IMR-90 (cell line): ENCODE results near the gene SNAPC4.
A peak's percentile ranks its signal among the peaks of the same experiment; 100 is the strongest.

Experiments
- BHLHE40 ChIP-seq: fragments of 150-350 bp; IDR thresholded peaks from 2 replicates; pipeline ENCODE4 v1.6.1; 2016; ENCODE audit warnings: mild to moderate bottlenecking, low read depth, low read length
- CEBPB ChIP-seq: IDR thresholded peaks from 2 replicates; pipeline ENCODE4 v1.6.1; 2012; ENCODE audit warnings: low read depth, low read length, improper control_type of control experiment
- CHD1 ChIP-seq: IDR thresholded peaks from 2 replicates; pipeline ENCODE4 v1.6.1; 2012; ENCODE audit warnings: low read depth, low read length, improper control_type of control experiment
- CTCF ChIP-seq: conservative IDR thresholded peaks from 2 replicates; pipeline ENCODE4 v1.5.1; 2012; ENCODE audit warnings: mild to moderate bottlenecking, low read depth, low read length, improper control_type of control experiment
- MAZ ChIP-seq: IDR thresholded peaks from 2 replicates; pipeline ENCODE4 v1.6.1; 2012; ENCODE audit warnings: low read depth, mild to moderate bottlenecking, low read length, improper control_type of control experiment, moderate library complexity, borderline replicate concordance
- POLR2A ChIP-seq: IDR thresholded peaks from 2 replicates; pipeline ENCODE4 v1.6.1; 2012; ENCODE audit warnings: mild to moderate bottlenecking, low read depth, low read length
- RAD21 ChIP-seq: IDR thresholded peaks from 2 replicates; pipeline ENCODE4 v1.6.1; 2012; ENCODE audit warnings: low read length, improper control_type of control experiment
- RCOR1 ChIP-seq: IDR thresholded peaks from 2 replicates; pipeline ENCODE4 v1.6.1; 2012; ENCODE audit warnings: mild to moderate bottlenecking, low read length, improper control_type of control experiment; ENCODE audit not compliant: insufficient replicate concordance
- RFX5 ChIP-seq: IDR thresholded peaks from 2 replicates; pipeline ENCODE4 v1.8.0; 2012; ENCODE audit warnings: low read depth, mild to moderate bottlenecking, low read length, moderate library complexity
- SMC3 ChIP-seq: fragments of 150-350 bp; IDR thresholded peaks from 2 replicates; pipeline ENCODE4 v1.6.1; 2016; ENCODE audit warnings: low read depth, mild to moderate bottlenecking, antibody characterized with exemption, low read length, moderate library complexity
- USF2 ChIP-seq: fragments of 150-350 bp; IDR thresholded peaks from 2 replicates; pipeline ENCODE4 v1.6.1; 2017; ENCODE audit warnings: mild to moderate bottlenecking, antibody characterized with exemption, low read length, low read depth

GRCh38 chr9:136354592-136355085, 45.3 kb downstream of the SNAPC4 start:
- TF ChIP-seq CTCF (no peak), BHLHE40 (no peak), SMC3 (no peak), POLR2A (no peak), USF2 (no peak), CHD1 (no peak), RFX5 (no peak), CEBPB (no peak), MAZ (0 out of 2 replicates have a peak, but pooled peaks have one; percentile 15), RCOR1 (no peak), RAD21 (no peak)
